Tibial nerve (tissue), 4 donors: Measurements from ENCODE around the gene CCDC88B. TPM values are rescaled to one million over a fixed set of nuclear protein-coding genes. Genes with fewer than 3 reads are reported as not detected.
"Not testable (repeated sequence)": the region's sequence is repeated elsewhere in the genome, so short reads cannot be mapped to it uniquely, and the experiment has no call there.

ENCODE experiments used
- DNase-seq, 2 donors: peaks; one replicate each; pipeline ENCODE4 v3.0.0-alpha.2; 2019; ENCODE audit warnings: low spot score in 2 of 2
- H3K27ac ChIP-seq, 4 donors: fragments of 200-600 bp; sonication (generic) in 3 of 4; one replicate each; pipeline ENCODE4 v1.5.1; 2017 to 2019; ENCODE audit warnings: mild to moderate bottlenecking in 1 of 4
- H3K27me3 ChIP-seq, 2 donors: fragments of 200-600 bp; sonication (generic) in 1 of 2; one replicate each; pipeline versions ENCODE4 v1.5.1 to v1.6.0; 2017 to 2019
- H3K36me3 ChIP-seq, 3 donors: fragments of 200-600 bp; sonication (generic); one replicate each; pipeline ENCODE4 v1.5.1; 2018 to 2019
- H3K4me1 ChIP-seq, 4 donors: fragments of 200-600 bp; sonication (generic) in 3 of 4; one replicate each; pipeline ENCODE4 v1.5.1; 2017 to 2019
- H3K4me3 ChIP-seq, 4 donors: fragments of 200-600 bp; sonication (generic) in 3 of 4; one replicate each; pipeline ENCODE4 v1.5.1; 2017 to 2019; ENCODE audit warnings: mild to moderate bottlenecking in 1 of 4, moderate library complexity in 1 of 4
- H3K9me3 ChIP-seq, 4 donors: fragments of 200-600 bp; sonication (generic) in 3 of 4; one replicate each; pipeline ENCODE4 v1.5.1; 2017 to 2019
- EP300 ChIP-seq, 2 donors: sonication (generic); formaldehyde crosslinking; IDR thresholded peaks; one replicate each; pipeline ENCODE4 v1.6.1; 2017; ENCODE audit warnings: antibody characterized with exemption in 2 of 2, mild to moderate bottlenecking in 1 of 2
- POLR2A ChIP-seq, 2 donors: fragments of 450-650 bp; IDR thresholded peaks; one replicate each; pipeline ENCODE4 v1.6.1; 2017; ENCODE audit warnings: antibody characterized with exemption in 2 of 2, mild to moderate bottlenecking in 2 of 2, moderate library complexity in 2 of 2
- WGBS, 2 donors: methylation state at CpG; one replicate each; pipeline ENCODE4 v1.1.5; 2018; 5-methylcytosine and 5-hydroxymethylcytosine counted together
- total RNA-seq, 4 donors: library from RNA; depleted of rRNA; stranded (reverse); fragments of >200 nt; gene quantifications; one replicate each; pipeline ENCODE4 v1.1.0, GENCODE V29; 2016
- TF ChIP-seq, protein P1 (sequence below), 5 experiments: fragments of 200-600 bp in 3 of 5; fragments of 450-650 bp in 2 of 5; sonication (generic) in 3 of 5; IDR thresholded peaks; one replicate each; pipeline ENCODE4 v1.5.1; 2016 to 2019; ENCODE audit warnings: antibody characterized with exemption in 5 of 5, mild to moderate bottlenecking in 3 of 5, moderate library complexity in 2 of 5

The CCDC88B gene
- total RNA-seq, 4 donors from 2014 or later = 6.9 to 48.0 (median 14.4) TPM

DNA sequence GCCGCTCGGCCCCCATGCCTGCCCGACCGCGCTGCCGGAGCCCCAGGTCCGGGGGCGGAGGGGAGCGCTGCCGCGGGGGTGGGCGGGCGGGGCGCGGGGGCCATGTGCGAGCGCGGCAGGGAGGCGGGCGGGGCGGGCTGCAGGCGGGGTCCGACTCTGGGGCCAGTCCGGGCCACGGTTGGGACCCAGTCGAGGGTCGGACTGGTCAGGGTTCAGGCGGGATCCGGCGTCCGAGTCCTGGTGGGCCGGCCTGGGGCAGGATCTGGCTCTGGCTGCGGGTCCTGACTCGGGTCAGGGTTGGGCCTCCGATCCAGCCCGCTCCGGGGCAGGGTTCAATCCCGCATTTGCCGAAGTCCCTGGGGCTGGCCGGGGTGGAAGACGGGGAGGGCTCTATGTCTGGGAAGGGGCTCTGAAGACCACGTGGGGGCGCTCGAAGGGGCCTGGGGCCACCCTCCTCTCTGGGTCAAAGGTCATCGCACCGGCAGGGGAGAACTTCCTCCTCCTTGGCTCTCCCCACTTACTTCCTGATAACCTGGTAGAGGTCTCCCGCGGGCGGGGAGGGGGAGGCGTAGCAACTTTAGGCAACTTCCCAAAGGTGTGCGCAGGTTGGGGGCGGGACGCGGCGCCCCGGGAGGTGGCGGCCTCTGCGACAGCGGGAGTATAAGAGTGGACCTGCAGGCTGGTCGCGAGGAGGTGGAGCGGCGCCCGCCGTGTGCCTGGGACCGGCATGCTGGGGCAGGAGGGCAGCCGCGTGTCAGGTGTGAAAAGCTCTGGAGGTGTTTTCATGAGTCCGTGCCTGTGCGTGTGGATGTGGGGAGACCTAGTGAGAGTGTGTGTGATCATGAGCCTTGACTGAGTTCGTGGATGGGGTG lies 34.1 kb upstream of the CCDC88B start:
- no peaks in the 10 kb centered on the region for H3K9me3 ChIP-seq
- H3K4me1 ChIP-seq = peaks cover 0 to 32% (median 12%) of the 10 kb centered on the region in 4 donors
- H3K4me3 ChIP-seq = peak overlapping the region; percentile 50 to 85 (median 72)
- H3K27me3 ChIP-seq = peaks cover 0 to 30% of the 10 kb centered on the region in 2 donors
- H3K27ac ChIP-seq = peak overlapping the region; percentile 24 to 92 (median 80)
- H3K36me3 ChIP-seq = peaks cover 0 to 10% (median 0%) of the 10 kb centered on the region in 3 donors
- peak in 1 of 2 donors; percentile 42 for DNase-seq
- 2 to 5% methylated on average over 16 to 29 of the region's 71 CpGs for WGBS, 2 donors
- TF ChIP-seq, protein P1, sequence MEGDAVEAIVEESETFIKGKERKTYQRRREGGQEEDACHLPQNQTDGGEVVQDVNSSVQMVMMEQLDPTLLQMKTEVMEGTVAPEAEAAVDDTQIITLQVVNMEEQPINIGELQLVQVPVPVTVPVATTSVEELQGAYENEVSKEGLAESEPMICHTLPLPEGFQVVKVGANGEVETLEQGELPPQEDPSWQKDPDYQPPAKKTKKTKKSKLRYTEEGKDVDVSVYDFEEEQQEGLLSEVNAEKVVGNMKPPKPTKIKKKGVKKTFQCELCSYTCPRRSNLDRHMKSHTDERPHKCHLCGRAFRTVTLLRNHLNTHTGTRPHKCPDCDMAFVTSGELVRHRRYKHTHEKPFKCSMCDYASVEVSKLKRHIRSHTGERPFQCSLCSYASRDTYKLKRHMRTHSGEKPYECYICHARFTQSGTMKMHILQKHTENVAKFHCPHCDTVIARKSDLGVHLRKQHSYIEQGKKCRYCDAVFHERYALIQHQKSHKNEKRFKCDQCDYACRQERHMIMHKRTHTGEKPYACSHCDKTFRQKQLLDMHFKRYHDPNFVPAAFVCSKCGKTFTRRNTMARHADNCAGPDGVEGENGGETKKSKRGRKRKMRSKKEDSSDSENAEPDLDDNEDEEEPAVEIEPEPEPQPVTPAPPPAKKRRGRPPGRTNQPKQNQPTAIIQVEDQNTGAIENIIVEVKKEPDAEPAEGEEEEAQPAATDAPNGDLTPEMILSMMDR (IDR thresholded peaks at IDR 0.05) = peak in 2 of 5 experiments; percentile 14 to 16
- TF ChIP-seq POLR2A (IDR thresholded peaks at IDR 0.05) = no peak

DNA sequence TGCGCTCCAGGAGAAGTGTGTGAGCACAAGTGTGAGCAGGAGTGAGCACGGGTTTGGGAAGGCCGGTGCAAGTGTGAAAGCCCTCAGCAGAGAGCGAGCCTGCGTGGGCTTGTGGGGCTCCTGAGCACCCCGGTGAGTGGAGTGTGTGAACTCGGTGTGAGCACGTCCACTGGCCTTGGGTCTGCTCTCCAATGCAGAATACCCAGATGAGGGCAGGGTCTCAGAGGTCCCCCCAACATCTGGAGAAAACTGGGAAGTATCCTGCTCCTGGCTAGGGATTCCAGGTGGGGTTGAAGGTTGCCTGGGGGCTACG lies 33.5 kb upstream of the CCDC88B start:
- H3K4me1 ChIP-seq = peaks cover 0 to 26% (median 12%) of the 10 kb centered on the region in 4 donors
- TF ChIP-seq POLR2A (IDR thresholded peaks at IDR 0.05) (no peak), EP300 (IDR thresholded peaks at IDR 0.05) (no peak)
- TF ChIP-seq, protein P1 (IDR thresholded peaks at IDR 0.05) = no peak
- WGBS, 2 donors = 26 to 39% methylated on average over 7 to 9 of the region's 9 CpGs
- peaks cover 0 to 24% of the 10 kb centered on the region in 2 donors for H3K27me3 ChIP-seq
- peak overlapping the region; percentile 50 to 85 (median 72) for H3K4me3 ChIP-seq
- DNase-seq = no peak
- peak overlapping the region in 3 of 4 donors; percentile 79 to 92 (median 81) for H3K27ac ChIP-seq
- H3K36me3 ChIP-seq = peaks cover 0 to 10% (median 0%) of the 10 kb centered on the region in 3 donors
- no peaks in the 10 kb centered on the region for H3K9me3 ChIP-seq

DNA sequence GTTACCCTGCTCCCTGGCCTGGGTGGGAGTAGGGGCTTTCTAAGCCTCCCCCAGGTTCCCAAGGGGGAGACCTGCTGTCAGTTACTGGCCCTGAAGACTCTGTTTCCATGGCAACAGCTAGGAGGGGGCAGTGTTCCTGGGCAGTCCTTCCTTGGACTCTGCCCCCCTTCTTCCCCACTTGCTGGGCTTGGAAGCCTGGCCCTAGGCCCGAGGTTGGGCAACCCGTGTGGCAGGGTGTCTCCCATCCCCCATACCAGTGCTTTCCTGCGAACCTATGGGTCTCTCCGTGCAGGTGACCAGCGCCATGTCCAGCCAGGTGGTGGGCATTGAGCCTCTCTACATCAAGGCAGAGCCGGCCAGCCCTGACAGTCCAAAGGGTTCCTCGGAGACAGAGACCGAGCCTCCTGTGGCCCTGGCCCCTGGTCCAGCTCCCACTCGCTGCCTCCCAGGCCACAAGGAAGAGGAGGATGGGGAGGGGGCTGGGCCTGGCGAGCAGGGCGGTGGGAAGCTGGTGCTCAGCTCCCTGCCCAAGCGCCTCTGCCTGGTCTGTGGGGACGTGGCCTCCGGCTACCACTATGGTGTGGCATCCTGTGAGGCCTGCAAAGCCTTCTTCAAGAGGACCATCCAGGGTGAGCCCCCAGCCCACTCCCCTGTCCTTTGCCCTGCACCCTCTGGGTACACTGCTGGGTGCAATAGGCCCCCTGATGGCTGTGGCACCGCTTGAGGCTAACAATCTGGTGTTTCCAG lies 33.0 kb upstream of the CCDC88B start:
- TF ChIP-seq EP300 (IDR thresholded peaks at IDR 0.05) = no peak
- TF ChIP-seq, protein P1 (IDR thresholded peaks at IDR 0.05) = no peak
- no peak for TF ChIP-seq POLR2A (IDR thresholded peaks at IDR 0.05)
- Histone ChIP-seq H3K9me3 (no peaks in the 10 kb centered on the region), H3K4me3 (peak overlapping the region in 3 of 4 donors; percentile 50 to 85 (median 76)), H3K27ac (peak overlapping the region in 3 of 4 donors; percentile 79 to 92 (median 81)), H3K4me1 (peaks cover 0 to 26% (median 12%) of the 10 kb centered on the region in 4 donors), H3K36me3 (peaks cover 0 to 10% (median 0%) of the 10 kb centered on the region in 3 donors), H3K27me3 (peaks cover 0 to 19% of the 10 kb centered on the region in 2 donors)
- DNase-seq = no peak
- WGBS, 2 donors = 67 to 85% methylated on average over 6 to 13 of the region's 15 CpGs

DNA sequence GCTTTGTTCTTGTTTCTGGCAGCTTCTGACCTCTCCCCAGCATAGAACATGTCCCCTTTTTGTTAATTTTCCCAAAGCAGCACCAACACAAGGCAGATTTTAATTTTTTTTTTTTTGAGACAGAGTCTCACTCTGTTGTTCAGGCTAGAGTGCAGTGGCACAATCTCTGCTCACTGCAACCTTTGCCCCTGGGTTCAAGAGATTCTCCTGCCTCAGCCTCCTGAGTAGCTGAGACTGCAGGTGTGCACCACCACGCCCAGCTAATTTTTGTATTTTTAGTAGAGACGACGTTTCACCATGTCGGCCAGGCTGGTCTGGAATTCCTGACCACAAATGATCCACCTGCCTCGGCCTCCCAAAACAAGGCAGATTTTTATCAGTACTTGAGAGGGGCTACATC lies 32.2 kb upstream of the CCDC88B start:
- H3K9me3 ChIP-seq, H3K27ac ChIP-seq, DNase-seq, H3K36me3 ChIP-seq, H3K4me3 ChIP-seq: not testable (repeated sequence)
- peaks cover 0 to 26% (median 12%) of the 10 kb centered on the region in 4 donors for H3K4me1 ChIP-seq
- H3K27me3 ChIP-seq = peaks cover 0 to 12% of the 10 kb centered on the region in 2 donors
- WGBS, 2 donors = 90 to 96% methylated on average over 5 of the region's 5 CpGs

DNA sequence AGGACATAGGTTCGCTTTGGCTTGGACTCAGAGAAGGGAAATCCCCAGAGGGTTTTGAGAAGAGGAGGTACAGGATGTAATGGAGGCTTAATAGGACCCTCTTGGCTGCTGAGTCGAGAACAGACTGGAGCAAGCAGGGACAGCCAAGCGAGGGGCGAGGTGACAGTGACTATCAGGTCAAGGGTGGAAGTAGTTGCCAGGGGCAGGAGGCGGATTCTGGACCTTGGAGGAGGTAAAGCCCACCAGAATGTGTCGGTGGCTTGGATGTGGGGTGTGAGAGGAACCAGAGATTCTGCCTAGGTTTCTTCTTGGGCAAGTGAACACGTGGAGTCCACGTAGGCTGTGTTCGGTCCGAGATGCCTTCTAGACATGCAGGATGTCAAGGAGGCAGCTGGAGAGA lies 27.1 kb upstream of the CCDC88B start:
- DNase-seq = no peak
- H3K4me1 ChIP-seq = peaks cover 0 to 16% (median 6%) of the 10 kb centered on the region in 4 donors
- no peaks in the 10 kb centered on the region for H3K27me3 ChIP-seq
- WGBS, 2 donors = 87 to 89% methylated on average over 10 of the region's 10 CpGs
- peak overlapping the region in 2 of 4 donors; percentile 50 to 56 for H3K27ac ChIP-seq
- H3K36me3 ChIP-seq = peaks cover 0 to 35% (median 8%) of the 10 kb centered on the region in 3 donors
- TF ChIP-seq EP300 (IDR thresholded peaks at IDR 0.05) (no peak), POLR2A (IDR thresholded peaks at IDR 0.05) (no peak)
- TF ChIP-seq, protein P1 (IDR thresholded peaks at IDR 0.05) = no peak
- no peaks in the 10 kb centered on the region for H3K9me3 ChIP-seq
- H3K4me3 ChIP-seq = no peak overlapping the region
